RWPE1 (cell line): ENCODE results near the gene SLC2A13.
"Not testable (repeated sequence)": the region's sequence is repeated elsewhere in the genome, so short reads cannot be mapped to it uniquely, and the experiment has no call there.

Experiments
- CTCF ChIA-PET: fragments of 350-600 bp; sonication (Branson Sonifier 250); formaldehyde crosslinking; extraction: SDS; loops from one replicate; lab custom pipeline; 2021; lab: Yijun Ruan, JAX
- POLR2A ChIA-PET: fragments of 400-600 bp; formaldehyde crosslinking; extraction: SDS; loops from one replicate; lab custom pipeline; 2020; ENCODE audit warnings: antibody characterized with exemption; ENCODE audit not compliant: low non-redundant PET; lab: Yijun Ruan, JAX
- DNase-seq: peaks from one replicate; pipeline ENCODE4 v3.0.0; 2012; ENCODE audit warnings: low spot score
- H3K27ac ChIP-seq: fragments of 450-650 bp; 2 replicates; pipeline ENCODE4 v1.5.1; 2017
- CTCF ChIP-seq: fragments of 450-650 bp; conservative IDR thresholded peaks from 2 replicates; pipeline ENCODE4 v1.5.1; 2017; ENCODE audit warnings: low read depth, mild to moderate bottlenecking

Gene SLC2A13

GRCh38 chr12:39764944-39765560, 340.8 kb downstream of the SLC2A13 start:
- CTCF ChIA-PET = interaction anchor here (0.5 kb wide), 1 partner anchor 285 kb away, joined by 4 read pairs; no protein-coding TSS in a partner anchor
- peak; percentile 67 for TF ChIP-seq CTCF
- POLR2A ChIA-PET = no interaction called here
- peak; percentile 30 for DNase-seq
- H3K27ac ChIP-seq = no peak overlapping the region

- POLR2A ChIA-PET = no interaction called here
- no peak for DNase-seq
- CTCF ChIA-PET = no interaction called here
- TF ChIP-seq CTCF = no peak
- no peak overlapping the region for H3K27ac ChIP-seq
Observed at GRCh38 chr12:39763890-39764169, 342.1 kb downstream of the SLC2A13 start.

DNA sequence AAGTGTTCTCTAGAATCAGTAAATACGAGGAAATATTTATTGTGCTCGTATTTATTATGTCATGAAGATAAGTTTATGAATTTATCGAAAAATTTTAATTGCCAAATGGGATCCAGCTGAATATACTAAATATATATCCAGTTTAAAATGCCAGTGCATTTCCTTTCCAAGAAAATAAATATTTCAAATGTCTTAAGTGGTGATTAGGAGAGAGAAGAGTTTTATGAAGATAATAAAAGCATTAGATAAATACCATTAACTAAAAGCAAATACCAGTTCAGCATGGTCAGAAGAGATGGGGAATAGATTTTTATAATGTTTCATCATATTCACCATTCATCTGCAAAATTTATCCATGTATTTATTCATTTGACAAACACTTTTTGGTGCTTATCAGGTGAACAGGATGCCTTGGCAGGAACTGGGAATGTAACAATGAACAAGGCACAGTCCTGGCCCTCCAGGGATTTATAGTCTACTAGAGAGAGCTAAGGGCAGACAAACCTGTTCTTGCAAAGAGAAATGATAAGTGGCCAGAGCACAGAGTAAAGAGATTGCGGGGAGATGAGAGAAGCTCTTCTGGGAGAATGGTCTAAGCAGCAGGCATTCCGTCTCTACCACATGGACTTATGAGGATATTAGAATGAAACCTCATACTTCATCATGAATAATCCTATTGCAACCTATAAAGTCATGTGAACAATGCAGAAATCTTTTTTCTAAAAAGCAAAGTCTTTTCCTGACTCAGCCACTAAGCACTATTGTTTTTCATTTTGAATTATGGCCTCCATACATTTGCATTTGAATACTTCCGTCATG, 342.6 kb downstream of the SLC2A13 start:
- ChIA-PET CTCF (no interaction called here), POLR2A (no interaction called here)
- TF ChIP-seq CTCF = no peak
- H3K27ac ChIP-seq = no peak overlapping the region
- DNase-seq = no peak

DNA sequence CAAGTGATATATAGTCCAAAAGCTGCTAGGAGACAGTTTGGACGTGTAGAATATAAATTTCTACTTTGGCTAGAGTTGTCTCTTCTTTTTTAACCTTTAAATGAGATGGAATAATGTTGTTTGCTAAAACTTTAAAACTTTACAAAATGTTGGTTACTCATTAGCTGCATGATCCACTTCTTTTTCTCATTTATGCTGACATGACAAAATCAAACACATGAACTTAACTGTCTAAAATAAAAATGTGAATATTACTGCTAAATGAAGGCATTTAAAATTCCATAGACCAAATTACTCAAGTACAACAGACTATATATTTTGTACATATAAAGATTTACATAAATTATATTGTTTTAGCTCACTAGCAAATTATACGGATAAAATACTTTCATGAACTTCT, 350.4 kb downstream of the SLC2A13 start:
- CTCF ChIA-PET = interaction anchor here (0.5 kb wide), 1 partner anchor 393 kb away, joined by 3 read pairs; no protein-coding TSS in a partner anchor
- POLR2A ChIA-PET = no interaction called here

DNA sequence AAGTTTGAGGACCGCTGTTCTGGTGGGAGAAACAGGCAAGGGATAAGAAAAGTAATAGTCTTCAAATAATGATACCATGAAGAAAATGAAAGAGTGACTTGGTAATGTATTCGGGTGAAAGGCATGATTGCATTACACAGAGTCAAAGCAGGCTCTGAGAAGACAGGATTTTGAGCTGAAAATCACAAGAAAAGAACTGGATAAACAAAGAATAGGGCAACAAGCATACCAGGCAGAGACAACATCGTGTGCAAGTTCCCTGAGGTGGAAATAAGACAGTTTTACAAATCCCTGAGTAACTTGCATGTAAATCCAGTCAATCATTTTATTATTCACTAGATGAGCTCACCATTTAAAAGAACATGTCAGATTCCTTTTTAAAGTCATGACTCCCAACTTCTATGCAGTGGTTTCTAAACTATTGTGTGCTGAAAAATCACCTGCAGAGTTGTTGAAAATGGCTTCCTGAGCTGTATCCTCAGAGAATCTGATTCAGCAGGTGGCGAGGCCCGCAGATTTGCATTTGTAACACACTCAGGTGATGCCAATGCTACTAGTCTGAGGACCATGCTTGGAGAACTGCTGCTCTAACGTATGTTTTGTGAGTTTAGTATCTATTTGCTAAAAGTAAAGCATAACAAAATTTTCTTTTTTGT, 353.3 kb downstream of the SLC2A13 start:
- no peak overlapping the region for H3K27ac ChIP-seq
- no peak for TF ChIP-seq CTCF
- POLR2A ChIA-PET = no interaction called here
- CTCF ChIA-PET = interaction anchor here (0.6 kb wide), 1 partner anchor 106 kb away, joined by 3 read pairs; no protein-coding TSS in a partner anchor
- DNase-seq = no peak

More for the DNA sequence above, 350.4 kb downstream of the SLC2A13 start:
- H3K27ac ChIP-seq = no peak overlapping the region
- DNase-seq = no peak
- no peak for TF ChIP-seq CTCF

GRCh38 chr12:39746151-39746550, 359.7 kb downstream of the SLC2A13 start:
- H3K27ac ChIP-seq, CTCF ChIA-PET, POLR2A ChIA-PET, DNase-seq: not testable (repeated sequence)
